ENCODE data around the gene PANK1. TPM values are rescaled to one million over a fixed set of nuclear protein-coding genes. Genes with fewer than 3 reads are reported as not detected.

Gene PANK1
- total RNA-seq, 4 donors from 2014 or later: under 0.01 to 25.9 (median 2.6) TPM

DNA sequence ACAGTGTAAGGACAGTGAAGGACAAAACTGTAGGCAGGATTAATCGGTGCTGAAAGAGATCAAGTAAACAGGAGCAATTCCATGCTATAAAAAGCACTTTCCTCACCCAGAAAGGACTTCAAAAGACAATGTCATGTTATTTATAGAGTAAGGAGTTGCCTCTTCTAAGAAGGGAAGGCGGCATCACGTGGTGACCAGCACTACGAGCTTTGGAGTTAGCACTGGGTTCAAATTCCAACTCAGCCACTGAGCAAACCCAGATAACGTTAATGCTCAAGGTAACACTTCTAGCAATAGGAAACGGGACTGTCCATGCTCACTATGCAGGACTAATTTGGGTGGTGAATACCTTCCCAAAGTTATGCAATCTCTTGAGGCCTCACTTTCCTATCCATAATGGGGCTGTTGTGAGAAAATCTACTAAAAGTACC lies 715 bp upstream of the PANK1 start:
- no peaks in the 10 kb centered on the region for H3K36me3 ChIP-seq
- no peaks in the 10 kb centered on the region for H3K9me3 ChIP-seq
- no peak for DNase-seq
- peaks cover 0 to 6% of the 10 kb centered on the region in 2 donors for H3K4me1 ChIP-seq
- intact Hi-C loops (cut with DNase I; ENCODE audit: low total_unique reads): no loop called here
- peak overlapping the region; percentile 79 to 89 for H3K27ac ChIP-seq
- H3K4me3 ChIP-seq: peak overlapping the region; percentile 43 to 89
- no peaks in the 10 kb centered on the region for H3K27me3 ChIP-seq
- TF ChIP-seq, protein P1, sequence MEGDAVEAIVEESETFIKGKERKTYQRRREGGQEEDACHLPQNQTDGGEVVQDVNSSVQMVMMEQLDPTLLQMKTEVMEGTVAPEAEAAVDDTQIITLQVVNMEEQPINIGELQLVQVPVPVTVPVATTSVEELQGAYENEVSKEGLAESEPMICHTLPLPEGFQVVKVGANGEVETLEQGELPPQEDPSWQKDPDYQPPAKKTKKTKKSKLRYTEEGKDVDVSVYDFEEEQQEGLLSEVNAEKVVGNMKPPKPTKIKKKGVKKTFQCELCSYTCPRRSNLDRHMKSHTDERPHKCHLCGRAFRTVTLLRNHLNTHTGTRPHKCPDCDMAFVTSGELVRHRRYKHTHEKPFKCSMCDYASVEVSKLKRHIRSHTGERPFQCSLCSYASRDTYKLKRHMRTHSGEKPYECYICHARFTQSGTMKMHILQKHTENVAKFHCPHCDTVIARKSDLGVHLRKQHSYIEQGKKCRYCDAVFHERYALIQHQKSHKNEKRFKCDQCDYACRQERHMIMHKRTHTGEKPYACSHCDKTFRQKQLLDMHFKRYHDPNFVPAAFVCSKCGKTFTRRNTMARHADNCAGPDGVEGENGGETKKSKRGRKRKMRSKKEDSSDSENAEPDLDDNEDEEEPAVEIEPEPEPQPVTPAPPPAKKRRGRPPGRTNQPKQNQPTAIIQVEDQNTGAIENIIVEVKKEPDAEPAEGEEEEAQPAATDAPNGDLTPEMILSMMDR (IDR thresholded peaks at IDR 0.05): no peak
- no peak for TF ChIP-seq POLR2A (IDR thresholded peaks at IDR 0.05)

DNA sequence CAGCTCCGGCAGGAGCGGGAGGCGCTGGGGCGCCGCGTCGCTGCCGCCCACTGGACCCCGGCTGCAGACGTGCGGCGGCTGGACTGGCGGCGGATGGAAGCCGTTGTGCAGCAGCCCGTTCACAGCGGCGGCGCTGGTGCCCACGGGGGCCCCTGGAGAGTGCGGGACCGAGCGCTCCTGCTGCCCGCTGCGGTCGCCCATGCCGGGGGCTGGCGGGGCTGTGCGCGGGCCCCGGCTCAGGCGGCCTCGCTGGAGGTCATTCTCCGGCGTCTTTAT lies 413 bp downstream of the PANK1 start:
- H3K9me3 ChIP-seq: no peaks in the 10 kb centered on the region
- H3K4me3 ChIP-seq: peak overlapping the region; percentile 43 to 89
- intact Hi-C loops (cut with DNase I; ENCODE audit: low total_unique reads): no loop called here
- H3K27ac ChIP-seq: peak overlapping the region; percentile 79 to 89
- DNase-seq: no peak
- H3K4me1 ChIP-seq: peaks cover 0 to 6% of the 10 kb centered on the region in 2 donors
- no peaks in the 10 kb centered on the region for H3K36me3 ChIP-seq
- H3K27me3 ChIP-seq: no peaks in the 10 kb centered on the region
- TF ChIP-seq POLR2A (IDR thresholded peaks at IDR 0.05): no peak
- TF ChIP-seq, protein P1 (IDR thresholded peaks at IDR 0.05): no peak

DNA sequence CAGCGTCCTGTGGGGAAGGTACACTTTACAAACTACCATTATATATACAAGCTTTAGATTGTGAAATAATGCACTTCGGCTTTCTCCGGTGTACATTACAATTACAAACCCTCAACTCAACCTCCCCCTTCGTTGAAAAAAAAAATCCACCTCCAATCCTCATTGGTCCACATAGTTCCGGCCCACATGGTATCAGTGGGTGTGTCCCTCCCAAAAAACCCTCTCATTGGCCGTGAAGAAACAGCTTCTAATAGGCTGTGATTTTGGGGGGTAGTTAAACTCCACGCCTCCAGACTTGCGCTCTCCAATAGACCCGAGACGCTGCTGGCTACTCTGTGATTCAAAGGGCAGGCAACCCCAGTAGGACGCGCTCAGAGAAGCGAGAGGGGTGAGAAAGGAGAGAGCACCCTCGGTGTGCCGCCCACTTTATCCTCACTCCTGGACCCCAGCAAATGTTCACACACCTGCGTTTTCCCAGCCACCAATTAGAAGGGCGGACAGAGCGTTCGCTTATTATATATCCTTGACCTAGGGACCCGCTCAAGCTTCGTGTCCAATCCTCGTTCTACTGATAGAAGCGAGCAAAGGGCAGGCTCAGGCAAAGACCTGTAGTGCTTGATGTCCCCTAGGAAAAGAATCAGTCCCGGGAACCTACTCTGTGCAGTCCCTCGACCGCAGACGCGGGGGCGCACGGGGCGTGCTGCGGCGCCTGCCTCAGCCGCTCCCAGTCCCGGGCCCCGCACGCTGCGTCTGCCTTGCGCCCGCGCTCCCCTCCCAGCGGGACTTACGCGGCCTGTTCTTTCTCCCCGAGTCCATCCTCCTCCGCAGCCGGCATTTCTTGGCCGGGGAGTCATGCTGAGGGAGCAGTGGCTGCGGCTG lies 991 bp downstream of the PANK1 start:
- Histone ChIP-seq H3K4me3 (peak overlapping the region; percentile 43 to 89), H3K27me3 (no peaks in the 10 kb centered on the region), H3K9me3 (no peaks in the 10 kb centered on the region), H3K27ac (peak overlapping the region; percentile 79 to 89), H3K36me3 (no peaks in the 10 kb centered on the region), H3K4me1 (peaks cover 0 to 6% of the 10 kb centered on the region in 2 donors)
- peak; percentile 78 to 91 for TF ChIP-seq POLR2A (IDR thresholded peaks at IDR 0.05)
- TF ChIP-seq, protein P1 (IDR thresholded peaks at IDR 0.05): no peak
- intact Hi-C loops (cut with DNase I; ENCODE audit: low total_unique reads): no loop called here
- DNase-seq: peak; percentile 60 to 82

DNA sequence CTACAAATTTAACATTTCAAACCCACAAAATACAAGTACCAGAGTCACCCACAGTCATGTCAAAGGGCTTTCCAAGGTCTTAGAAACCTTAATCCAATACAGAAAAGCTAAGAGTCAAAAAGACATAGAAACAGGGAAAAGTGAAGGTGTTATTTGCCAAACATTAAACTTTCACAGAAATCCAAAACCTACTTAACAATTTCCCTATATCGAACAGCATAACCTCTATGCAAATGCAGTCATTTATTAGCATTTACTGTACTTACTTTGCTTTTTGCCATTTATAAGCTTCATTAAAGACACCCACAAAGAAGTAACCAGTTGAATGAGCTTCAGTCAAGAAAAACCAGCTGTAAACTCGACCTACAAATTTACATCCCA lies 1.6 kb downstream of the PANK1 start:
- no peak for DNase-seq
- intact Hi-C loops (cut with DNase I; ENCODE audit: low total_unique reads): no loop called here
- H3K27me3 ChIP-seq: no peaks in the 10 kb centered on the region
- peak overlapping the region; percentile 41 to 79 for H3K27ac ChIP-seq
- TF ChIP-seq, protein P1 (IDR thresholded peaks at IDR 0.05): no peak
- no peak for TF ChIP-seq POLR2A (IDR thresholded peaks at IDR 0.05)
- peak overlapping the region; percentile 43 to 89 for H3K4me3 ChIP-seq
- no peaks in the 10 kb centered on the region for H3K36me3 ChIP-seq
- H3K9me3 ChIP-seq: no peaks in the 10 kb centered on the region
- peaks cover 0 to 6% of the 10 kb centered on the region in 2 donors for H3K4me1 ChIP-seq

DNA sequence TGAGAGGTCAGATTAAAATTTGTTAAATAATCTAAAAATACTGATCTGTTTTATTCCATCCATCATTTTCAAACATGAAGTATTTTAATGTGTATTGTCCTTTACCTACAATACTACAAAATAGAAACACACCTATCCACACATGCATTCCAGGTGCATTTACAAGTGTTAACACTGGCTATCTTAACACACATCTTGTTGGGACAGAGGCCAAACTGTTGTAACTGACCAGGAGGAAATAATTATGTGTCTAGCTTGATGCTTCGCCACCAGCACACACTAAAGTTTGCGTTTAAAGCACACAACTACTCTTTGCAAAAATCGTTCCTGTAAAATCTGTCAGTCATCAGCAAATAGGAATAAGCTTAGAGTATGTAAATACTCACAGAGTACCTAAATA lies 2.8 kb downstream of the PANK1 start:
- no peaks in the 10 kb centered on the region for H3K27me3 ChIP-seq
- H3K36me3 ChIP-seq: no peaks in the 10 kb centered on the region
- DNase-seq: no peak
- no peak overlapping the region for H3K27ac ChIP-seq
- H3K4me3 ChIP-seq: no peak overlapping the region
- H3K4me1 ChIP-seq: peaks cover 0 to 6% of the 10 kb centered on the region in 2 donors
- intact Hi-C loops (cut with DNase I; ENCODE audit: low total_unique reads): no loop called here
- TF ChIP-seq POLR2A (IDR thresholded peaks at IDR 0.05): no peak
- TF ChIP-seq, protein P1 (IDR thresholded peaks at IDR 0.05): no peak
- H3K9me3 ChIP-seq: no peaks in the 10 kb centered on the region

Measured in uterus (tissue), 4 donors.